Thymus (tissue), 2 donors: ENCODE results near the gene PPP4R1. TPM values are rescaled to one million over a fixed set of nuclear protein-coding genes. Genes with fewer than 3 reads are reported as not detected.

Source experiments
- polyA plus RNA-seq: library from polyadenylated mRNA; stranded (reverse); fragments of 200-250 nt; gene quantifications from one replicate; pipeline ENCODE4 v1.2.3, GENCODE V29; 2013
- total RNA-seq: library from RNA; stranded (reverse); fragments of 120-200 nt; gene quantifications from one replicate; pipeline ENCODE4 v1.2.4, GENCODE V29; 2013
- donor health status: healthy.

PPP4R1 gene
- total and polyA plus RNA-seq, 2 donors: 26.8 to 44.5 TPM

Other genes with a start within 250 kb of the PPP4R1 start
- 36.8 TPM for gene RALBP1, start 139.0 kb downstream of the PPP4R1 start, total RNA-seq
- 29.7 TPM for gene RALBP1, start 139.0 kb downstream of the PPP4R1 start, polyA plus RNA-seq
- 10.1 TPM for gene RAB31, start 93.7 kb upstream of the PPP4R1 start, total RNA-seq
- 17.8 TPM for gene RAB31, start 93.7 kb upstream of the PPP4R1 start, polyA plus RNA-seq